ENCODE results near the gene NSG2.
"Not testable (repeated sequence)": the region's sequence is repeated elsewhere in the genome, so short reads cannot be mapped to it uniquely, and the experiment has no call there.

Gene NSG2

GRCh38 chr5:174045470-174046025 is at the start of gene NSG2:
NSG2 (plus strand) TSS chr5:174045706; CDS start chr5:174046756, 1,050 bp downstream.
- no peak for DNase-seq (ENCODE audit: low read depth, low spot score)

DNA sequence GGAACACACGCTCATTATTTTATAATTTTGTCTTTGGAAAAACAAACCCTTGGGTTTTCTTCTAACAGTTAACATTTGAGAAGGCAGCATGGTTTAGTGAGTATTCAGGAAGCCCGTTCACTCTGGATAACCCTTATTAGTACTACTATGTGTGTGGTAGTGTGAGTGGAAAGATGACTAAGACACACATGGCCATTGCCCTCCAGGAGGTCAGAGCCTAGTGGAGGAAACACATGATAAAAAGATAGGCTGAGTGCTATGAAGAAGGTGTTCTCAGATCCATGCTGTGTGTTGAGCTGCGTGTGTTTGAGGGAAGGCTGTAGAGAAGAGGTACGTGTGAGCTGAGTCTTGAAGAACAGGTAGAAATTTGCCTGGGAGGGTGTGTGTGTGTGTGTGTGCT is 48.2 kb upstream of the NSG2 start:
- DNase-seq (ENCODE audit: low read depth, low spot score) = no peak

DNA sequence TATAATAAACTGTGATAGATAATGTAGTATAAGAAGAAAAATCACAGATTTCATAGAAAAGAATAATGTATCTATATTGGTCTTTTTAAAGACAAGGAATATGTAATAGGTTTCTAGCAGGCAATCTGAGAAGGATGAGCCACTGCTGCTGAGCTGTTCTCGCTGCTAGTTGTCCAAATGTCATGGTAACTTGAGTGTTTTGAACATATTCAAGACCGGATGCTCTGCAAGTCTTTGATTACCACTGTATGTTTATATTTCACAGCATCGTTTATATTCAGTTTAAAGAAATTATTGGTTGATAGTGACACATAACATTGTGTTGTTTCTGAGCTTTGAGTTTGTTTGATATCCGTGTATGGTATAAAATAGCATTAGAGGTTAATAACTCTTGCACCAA is 47.0 kb upstream of the NSG2 start:
- no peak for DNase-seq (ENCODE audit: low read depth, low spot score)

DNA sequence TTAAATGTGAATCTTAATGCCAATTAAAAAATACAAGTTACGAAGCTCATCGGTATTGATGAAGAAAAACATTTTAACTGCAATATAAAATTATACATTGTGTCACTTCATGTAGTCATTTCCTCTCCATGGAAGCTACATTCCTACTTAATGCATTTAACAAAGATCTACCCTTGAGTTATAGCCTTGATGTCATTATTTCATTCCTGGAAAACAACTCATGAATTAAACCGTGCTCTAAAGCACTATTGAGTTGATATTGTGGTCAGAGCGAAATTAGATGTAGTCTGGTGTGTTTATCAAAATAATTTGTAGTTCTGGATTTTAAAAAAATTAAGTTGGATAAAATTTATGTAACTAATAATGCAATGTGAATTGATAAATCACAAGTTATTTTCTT is 45.4 kb upstream of the NSG2 start:
- DNase-seq (ENCODE audit: low read depth, low spot score) = no peak

DNA sequence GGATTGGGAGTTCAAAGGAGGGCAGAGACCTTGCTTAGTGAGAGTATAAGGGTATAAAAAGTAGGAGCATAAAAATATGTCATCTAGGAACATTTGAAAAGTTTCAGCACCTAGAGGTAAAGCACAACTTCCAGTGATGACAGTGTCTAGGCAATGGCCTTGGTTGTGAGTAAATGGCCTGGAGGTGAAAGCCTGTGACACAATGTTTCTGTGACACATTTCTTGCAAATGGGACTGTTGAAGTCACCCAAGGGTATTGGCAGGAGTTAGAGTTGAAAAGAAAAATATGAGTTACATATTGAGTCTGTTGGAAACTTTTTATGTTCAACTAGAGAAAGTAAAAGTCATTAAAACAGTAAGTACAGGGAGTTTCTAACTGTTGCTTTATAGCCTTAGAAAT is 41.7 kb upstream of the NSG2 start:
- no peak for DNase-seq (ENCODE audit: low read depth, low spot score)

DNA sequence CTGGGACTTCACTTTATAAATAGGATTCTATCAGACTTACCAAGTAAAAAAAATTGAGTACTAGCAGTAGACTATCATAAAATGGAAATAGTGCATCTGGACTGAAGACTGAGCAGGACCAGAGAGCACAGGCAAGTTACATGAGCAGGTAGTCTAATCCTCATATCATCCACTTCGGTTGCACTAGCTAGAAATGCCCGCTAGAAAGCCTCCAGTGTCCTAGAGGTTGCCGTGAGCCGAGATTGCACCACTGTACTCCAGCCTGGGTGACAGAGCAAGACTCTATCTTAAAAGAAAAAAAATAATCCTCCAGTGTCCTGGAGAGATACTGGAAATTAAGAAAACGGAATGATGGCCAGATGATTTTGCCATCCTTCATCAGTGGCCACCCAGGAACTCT is 36.6 kb upstream of the NSG2 start:
- DNase-seq (ENCODE audit: low read depth, low spot score) = no peak

DNA sequence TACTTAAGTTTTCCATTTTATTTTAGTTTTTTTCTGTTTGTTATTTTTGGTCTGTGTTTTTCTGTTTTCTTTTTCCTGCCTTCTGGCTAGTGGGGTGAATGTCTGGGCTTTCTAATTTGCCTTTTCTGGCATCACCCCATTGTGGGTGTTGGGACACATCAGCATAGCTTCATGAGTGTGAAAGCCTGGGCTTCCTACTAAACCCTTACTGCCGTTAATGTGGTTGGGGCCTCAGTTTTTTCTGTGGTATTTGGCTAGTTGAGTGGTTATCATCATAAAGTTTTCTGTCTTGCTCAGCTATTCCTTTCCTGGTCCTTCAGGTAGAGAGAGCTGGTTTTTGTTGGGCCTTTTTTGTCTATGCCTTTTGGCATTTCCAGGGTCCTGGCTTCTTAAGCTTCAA is 35.1 kb upstream of the NSG2 start:
- no peak for DNase-seq (ENCODE audit: low read depth, low spot score)

- DNase-seq (ENCODE audit: low read depth, low spot score) = no peak
These were observed 34.1 kb upstream of the NSG2 start for GRCh38 chr5:174011441-174011840.

- DNase-seq (ENCODE audit: low read depth, low spot score) = not testable (repeated sequence)
These were observed 25.2 kb upstream of the NSG2 start for GRCh38 chr5:174020069-174020927.

DNA sequence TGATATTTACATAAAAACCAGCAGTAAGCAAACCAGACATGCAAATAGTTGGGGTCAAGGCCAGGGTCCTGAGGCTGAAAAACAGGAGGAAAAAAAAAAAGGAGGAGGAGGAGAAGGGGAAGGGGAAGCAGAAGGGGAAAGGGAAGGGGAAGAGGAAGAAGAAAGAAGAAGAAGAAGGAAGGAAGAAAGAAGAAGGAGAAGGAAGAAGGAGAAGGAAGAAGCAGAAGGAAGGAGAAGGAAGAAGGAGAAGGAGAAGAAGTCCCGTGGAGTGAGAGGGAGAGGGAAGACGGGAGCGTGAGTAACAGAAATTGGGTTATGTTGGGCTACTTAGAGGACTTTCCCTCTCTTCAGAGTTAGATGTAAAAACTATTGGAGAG is 24.6 kb upstream of the NSG2 start:
- DNase-seq (ENCODE audit: low read depth, low spot score) = no peak

DNA sequence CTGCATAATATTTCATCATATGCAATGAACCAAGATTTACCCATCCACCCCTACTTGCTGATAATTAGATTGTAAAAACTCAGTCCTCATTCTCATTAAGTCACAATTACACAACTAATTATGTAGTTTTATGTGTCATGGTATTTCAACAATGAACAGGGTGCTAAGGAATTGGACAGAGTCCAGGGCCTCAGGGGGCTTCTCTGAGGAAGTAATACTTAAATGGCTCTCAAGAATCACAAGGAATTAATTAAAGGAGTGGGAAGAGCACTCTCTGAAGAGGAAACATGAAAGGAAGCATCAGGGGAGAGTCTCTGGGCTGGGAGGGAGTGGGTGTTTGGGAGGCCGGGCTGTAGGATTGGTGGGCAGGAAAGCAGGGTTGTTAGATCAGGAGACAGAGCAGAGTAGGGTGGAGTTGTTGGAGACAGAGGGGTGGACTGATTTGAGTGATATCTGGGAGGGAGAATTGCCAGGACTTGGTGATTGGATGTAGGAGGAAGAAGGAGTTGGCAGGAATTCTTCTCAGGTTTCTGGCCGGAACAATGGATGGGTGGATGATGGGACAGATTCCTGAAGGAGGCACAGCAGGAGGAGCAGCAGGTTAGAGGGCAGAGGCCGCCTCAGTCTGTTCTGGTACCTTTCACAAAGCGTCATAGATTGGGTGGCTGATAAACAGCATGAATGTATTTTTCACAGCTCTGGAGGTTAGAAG is 23.0 kb upstream of the NSG2 start:
- no peak for DNase-seq (ENCODE audit: low read depth, low spot score)

- no peak for DNase-seq (ENCODE audit: low read depth, low spot score)
These were observed 15.2 kb upstream of the NSG2 start for GRCh38 chr5:174030286-174030685.

- no peak for DNase-seq (ENCODE audit: low read depth, low spot score)
These were observed 846 bp upstream of the NSG2 start for GRCh38 chr5:174044466-174045254.

DNA sequence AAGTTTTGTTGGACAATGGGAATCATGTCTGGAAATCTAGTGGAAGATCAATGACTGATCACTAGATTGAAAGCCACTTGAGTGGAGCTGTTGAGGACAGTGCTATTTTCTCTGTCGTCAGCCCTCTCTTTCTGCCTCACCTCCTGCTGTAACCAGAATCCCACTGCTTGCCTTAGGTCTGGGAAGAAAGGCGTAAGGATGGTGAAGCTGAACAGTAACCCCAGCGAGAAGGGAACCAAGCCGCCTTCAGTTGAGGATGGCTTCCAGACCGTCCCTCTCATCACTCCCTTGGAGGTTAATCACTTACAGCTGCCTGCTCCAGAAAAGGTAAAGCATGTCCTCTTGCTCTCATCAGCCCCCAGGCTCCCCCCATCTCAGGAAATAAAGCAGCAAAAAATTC is 1.1 kb downstream of the NSG2 start:
- DNase-seq (ENCODE audit: low read depth, low spot score) = no peak

GRCh38 chr5:174047472-174048099 is 2.1 kb downstream of the NSG2 start:
- no peak for DNase-seq (ENCODE audit: low read depth, low spot score)

DNA sequence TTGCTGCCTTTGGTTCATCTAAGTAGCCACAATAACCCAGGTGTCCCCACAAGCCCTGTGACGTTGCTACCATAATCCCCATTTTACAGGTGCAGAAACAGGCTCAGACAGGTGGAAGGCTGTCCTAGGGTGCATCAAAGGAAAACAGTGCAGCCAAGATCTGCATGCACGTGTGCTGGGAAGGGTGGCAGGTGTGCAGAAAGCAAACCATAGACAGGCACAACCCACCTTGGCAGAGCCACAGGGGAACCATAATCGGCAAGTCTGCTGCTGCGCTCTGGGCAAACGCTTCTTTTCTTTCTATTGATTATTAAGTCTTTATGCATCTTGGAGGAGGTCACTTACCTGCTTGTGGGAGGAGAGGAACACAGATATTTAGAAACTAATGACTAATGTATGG is 7.1 kb downstream of the NSG2 start:
- no peak for DNase-seq (ENCODE audit: low read depth, low spot score)

DNA sequence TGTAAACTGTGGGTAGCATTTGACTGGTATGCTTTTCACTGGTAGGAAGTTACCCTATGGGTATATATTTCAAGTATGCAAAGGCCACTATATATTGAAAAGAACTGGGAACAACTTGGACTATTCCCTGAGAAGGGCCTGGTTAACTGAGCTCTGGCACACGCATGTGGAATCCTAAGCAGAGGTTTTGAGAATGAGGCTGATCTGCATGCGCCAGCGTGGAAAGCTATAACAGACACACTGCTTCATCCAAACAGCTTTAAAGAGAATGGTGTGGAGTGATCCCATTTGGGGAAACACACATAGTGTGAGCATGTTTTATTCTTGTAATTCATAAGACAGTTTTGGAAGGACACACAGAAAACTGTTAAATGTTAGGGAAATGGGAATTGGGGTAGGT is 8.4 kb downstream of the NSG2 start:
- no peak for DNase-seq (ENCODE audit: low read depth, low spot score)

GRCh38 chr5:174056064-174056847 is 10.8 kb downstream of the NSG2 start:
- no peak for DNase-seq (ENCODE audit: low read depth, low spot score)

GRCh38 chr5:174057206-174057605 is 11.7 kb downstream of the NSG2 start:
- DNase-seq (ENCODE audit: low read depth, low spot score) = no peak

DNA sequence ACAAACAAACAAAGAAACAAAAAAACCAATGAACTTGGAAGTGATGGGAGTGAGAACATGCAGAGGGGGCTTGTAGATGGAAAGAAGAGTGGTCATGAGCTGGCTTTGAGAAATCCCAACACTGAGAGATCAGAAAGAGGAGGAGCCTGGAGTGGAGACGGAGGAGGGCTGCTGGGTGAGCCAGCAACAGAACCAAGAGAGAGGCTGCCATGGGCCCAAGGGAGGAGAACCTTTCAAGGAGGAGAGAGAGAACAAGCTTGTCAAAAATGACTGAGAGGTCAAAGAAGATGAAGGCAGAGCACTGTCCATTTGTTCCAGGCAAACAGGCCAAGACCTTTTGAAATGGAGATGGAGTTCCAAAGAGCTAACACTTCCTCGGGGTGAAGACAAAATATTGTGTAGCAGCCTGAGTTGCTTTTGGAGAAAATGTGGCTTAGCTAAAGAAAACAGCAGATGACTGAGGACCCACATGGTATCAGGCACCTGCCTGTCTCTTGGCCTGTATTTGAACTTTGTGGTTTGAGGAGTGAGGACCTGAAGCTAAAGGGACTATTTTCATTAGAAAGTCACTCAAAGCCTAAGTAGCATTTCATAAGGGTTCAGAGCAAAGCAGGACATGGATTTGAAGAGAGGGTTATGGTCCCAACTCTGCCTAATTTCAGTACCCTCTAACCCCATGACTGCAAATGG is 13.1 kb downstream of the NSG2 start:
- DNase-seq (ENCODE audit: low read depth, low spot score) = no peak

Data from activated naive CD8-positive, alpha-beta T cell treated with anti-CD3 and anti-CD28 coated beads, Interleukin-2, amount 50 U/mL, for 16 hours (primary cell).